ENCODE measurements around the gene HSPBP1.
A peak's percentile ranks its signal among the peaks of the same experiment; 100 is the strongest.

HSPBP1 gene

GRCh38 chr19:55287361-55288079, 7.6 kb upstream of the HSPBP1 start:
- Mint-ChIP-seq H3K27ac (no peak overlapping the region), H3K36me3 (no peaks in the 10 kb centered on the region), H3K27me3 (no peaks in the 10 kb centered on the region), H3K4me3 (no peak overlapping the region), H3K9me3 (no peaks in the 10 kb centered on the region), H3K4me1 (peaks cover 16% of the 10 kb centered on the region)

DNA sequence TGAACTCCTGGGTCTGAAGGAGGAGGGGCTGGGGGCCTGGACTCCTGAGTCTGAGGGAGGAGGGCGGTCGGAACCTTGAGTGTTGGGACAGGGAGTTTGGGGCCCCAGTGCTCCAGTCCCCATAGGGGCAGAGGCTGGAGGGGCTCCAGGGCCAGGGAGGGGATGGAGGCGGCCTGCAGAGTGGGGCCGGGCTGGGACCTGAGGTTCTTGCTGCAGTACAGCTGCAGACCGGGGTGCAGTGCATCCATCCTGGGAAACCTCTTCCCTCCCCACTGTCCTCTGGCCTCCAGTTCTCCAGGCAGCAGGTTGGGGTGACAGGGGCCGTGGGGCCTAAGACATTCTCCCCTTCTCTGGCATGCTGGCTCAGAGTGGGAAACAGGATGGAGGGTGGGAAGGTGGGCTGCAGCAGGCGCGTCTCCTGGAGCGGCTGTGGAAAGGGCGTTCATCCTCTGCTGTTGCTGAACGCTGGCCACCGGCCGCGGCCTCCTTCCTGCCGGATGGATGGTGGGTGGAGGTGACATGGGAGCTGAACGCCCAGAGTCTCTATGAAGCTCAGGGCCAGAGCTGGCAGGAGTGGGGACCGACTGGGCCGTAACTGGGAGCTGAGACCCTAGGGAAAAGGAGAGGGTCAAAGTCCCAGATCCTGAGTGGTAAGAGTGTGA, 5.5 kb upstream of the HSPBP1 start:
- H3K36me3 Mint-ChIP-seq, result no peaks in the 10 kb centered on the region
- H3K4me1 Mint-ChIP-seq, result peaks cover 11% of the 10 kb centered on the region
- no peak overlapping the region for H3K27ac Mint-ChIP-seq
- no peaks in the 10 kb centered on the region for H3K27me3 Mint-ChIP-seq
- no peaks in the 10 kb centered on the region for H3K9me3 Mint-ChIP-seq
- peak overlapping the region; percentile 19 for H3K4me3 Mint-ChIP-seq

DNA sequence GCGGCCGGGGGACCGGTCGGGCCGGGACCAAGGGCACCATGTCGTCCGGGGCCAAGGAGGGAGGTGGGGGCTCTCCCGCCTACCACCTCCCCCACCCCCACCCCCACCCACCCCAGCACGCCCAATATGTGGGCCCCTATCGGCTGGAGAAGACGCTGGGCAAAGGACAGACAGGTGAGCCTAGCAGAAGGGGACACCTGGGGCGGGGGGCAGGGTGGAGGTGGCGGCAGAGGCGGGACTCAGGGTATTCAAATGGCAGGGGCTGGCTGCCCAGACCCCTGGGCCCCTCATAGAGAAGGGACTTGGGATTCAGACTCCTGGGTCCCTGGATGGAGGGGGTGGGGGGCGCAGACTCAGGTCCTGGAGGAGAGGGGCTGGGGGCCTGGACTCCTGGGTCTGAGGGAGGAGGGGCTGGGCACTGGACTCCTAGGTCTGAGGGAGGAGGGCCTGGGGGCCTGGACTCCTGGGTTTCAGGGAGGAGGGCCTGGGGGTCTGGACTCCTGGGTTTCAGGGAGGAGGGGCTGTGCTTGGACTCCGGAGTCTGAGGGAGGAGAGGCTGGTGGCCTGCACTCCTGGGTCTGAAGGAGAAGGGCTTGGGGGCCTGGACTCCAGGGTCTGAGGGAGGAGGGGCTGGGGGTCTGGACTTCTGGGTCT, 4.6 kb upstream of the HSPBP1 start:
- peaks cover 3% of the 10 kb centered on the region for H3K36me3 Mint-ChIP-seq
- H3K27me3 Mint-ChIP-seq, result no peaks in the 10 kb centered on the region
- peaks cover 17% of the 10 kb centered on the region for H3K4me1 Mint-ChIP-seq
- H3K27ac Mint-ChIP-seq, result no peak overlapping the region
- peak overlapping the region; percentile 26 for H3K4me3 Mint-ChIP-seq
- no peaks in the 10 kb centered on the region for H3K9me3 Mint-ChIP-seq

DNA sequence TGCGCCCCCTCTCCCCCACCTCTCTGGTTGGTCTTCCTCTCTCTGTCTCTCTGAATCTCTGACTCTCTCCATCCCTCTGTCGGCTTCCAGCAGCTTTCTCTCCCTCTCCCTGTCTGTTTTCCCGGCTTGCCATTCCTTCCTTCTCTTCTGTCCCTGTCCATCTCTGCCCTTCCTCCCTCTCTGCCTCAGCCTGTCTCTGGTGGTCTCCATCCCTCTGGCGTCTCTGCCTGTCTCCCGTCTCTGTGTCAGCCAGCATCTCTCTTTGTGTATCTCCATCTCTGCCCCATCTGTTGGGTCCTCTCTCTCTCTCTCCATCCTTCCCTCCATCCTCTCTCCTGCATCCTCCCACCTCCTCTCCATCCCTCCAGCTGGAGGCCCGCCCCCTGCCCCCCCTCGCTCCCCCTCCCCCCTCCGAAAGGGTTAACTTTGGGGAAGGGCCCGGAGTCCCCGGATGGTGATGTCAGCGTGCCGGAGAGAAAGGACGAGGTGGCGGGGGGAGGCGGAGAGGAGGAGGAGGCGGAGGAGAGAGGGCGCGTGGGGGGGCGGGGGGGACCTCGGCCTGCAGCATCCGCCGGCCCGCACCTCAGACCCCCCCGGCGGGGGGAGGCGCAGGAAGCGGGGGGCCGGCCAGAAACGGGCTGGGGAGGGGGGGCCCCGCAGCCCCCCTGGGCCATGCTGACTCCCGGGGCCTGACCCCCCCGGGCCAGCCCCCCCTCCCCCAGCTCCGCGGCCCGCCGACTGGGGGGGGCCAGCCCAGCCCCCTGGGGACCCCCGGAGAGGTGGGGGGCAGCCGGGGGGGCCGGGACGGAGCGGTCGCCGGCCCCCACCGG, 3.9 kb upstream of the HSPBP1 start, which contains the start of gene BRSK1:
TSS of gene BRSK1 (plus strand) at position 450 of the 830 bp plus-strand sequence. CDS start 446 bp downstream, outside the sequence.
- H3K4me1 Mint-ChIP-seq, result peaks cover 21% of the 10 kb centered on the region

GRCh38 chr19:55279340-55279739, 570 bp downstream of the HSPBP1 start:
- Mint-ChIP-seq H3K27ac (peak overlapping the region; percentile 100), H3K4me3 (peak overlapping the region; percentile 99), H3K9me3 (no peaks in the 10 kb centered on the region), H3K4me1 (peaks cover 21% of the 10 kb centered on the region), H3K36me3 (peaks cover 13% of the 10 kb centered on the region), H3K27me3 (no peaks in the 10 kb centered on the region)

More for the DNA sequence above, 3.9 kb upstream of the HSPBP1 start, which contains the start of gene BRSK1:
- no peaks in the 10 kb centered on the region for H3K27me3 Mint-ChIP-seq
- H3K4me3 Mint-ChIP-seq, result peak within 1 kb of the TSS; percentile 70
- peak within 1 kb of the TSS; percentile 77 for H3K27ac Mint-ChIP-seq
- H3K9me3 Mint-ChIP-seq, result no peaks in the 10 kb centered on the region
- peaks cover 3% of the 10 kb centered on the region for H3K36me3 Mint-ChIP-seq

- Mint-ChIP-seq H3K27ac (peak overlapping the region; percentile 12), H3K36me3 (peaks cover 14% of the 10 kb centered on the region), H3K9me3 (no peaks in the 10 kb centered on the region), H3K27me3 (no peaks in the 10 kb centered on the region), H3K4me3 (peak overlapping the region; percentile 99), H3K4me1 (peaks cover 19% of the 10 kb centered on the region)
Observed at GRCh38 chr19:55278391-55279135, 1.3 kb downstream of the HSPBP1 start.

DNA sequence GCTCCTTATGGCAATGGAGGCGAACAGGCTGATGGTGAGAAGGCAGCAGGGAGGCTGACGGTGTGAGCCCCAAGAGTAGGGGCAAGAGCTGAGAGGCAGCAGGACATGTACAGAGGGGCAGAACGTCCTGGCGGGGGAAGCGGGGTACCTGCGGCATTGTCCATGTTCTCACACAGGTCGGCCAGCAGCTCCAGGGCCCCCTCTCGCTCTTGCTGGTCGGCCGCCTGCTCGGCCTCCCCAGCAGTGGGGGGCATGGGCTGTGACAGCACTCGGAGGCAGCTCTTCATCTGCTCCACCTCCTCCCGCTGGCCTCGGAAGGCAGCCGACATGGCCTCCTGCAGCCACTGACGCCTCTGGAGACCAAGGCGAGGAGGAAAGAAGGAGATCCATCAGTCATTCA, 2.4 kb downstream of the HSPBP1 start:
- Mint-ChIP-seq H3K4me1 (peaks cover 11% of the 10 kb centered on the region), H3K36me3 (peaks cover 16% of the 10 kb centered on the region), H3K27ac (peak overlapping the region; percentile 59), H3K4me3 (peak overlapping the region; percentile 39), H3K9me3 (no peaks in the 10 kb centered on the region), H3K27me3 (no peaks in the 10 kb centered on the region)

DNA sequence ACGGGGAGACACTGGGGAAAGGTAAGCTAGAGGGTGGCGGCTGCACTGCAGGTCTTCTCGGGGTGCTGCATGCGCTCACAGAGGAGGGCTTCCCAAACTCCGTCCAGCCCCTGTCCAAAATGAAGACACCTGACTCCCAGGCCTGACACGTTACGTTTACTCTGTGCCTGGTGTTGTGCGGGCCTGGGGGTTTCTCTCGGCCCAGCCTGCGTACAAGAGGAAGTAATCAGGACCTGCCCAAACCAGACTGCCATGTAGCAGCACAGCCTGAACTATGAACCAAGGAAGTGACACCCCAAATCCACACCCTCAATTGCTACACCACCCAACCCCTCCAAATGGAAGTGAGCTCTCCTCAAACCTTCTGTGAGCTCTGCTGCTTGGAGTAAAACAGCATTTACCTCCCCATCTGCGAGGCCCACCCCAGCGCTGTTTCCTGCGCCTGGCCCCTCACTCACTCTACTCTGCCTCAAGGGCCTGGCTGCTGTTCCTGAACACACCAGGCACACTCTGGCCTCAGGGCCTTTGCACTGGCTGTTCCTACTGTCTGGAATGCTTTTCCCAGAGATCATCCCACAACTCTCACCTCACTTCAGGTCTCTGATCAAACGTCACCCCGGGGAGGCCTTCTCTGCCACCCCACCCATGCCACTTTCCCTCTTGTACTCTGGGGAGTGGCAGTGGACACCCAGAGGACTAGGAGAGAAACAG, 3.0 kb downstream of the HSPBP1 start:
- Mint-ChIP-seq H3K4me1 (peaks cover 13% of the 10 kb centered on the region), H3K4me3 (peak overlapping the region; percentile 44), H3K9me3 (no peaks in the 10 kb centered on the region), H3K27ac (peak overlapping the region; percentile 59), H3K36me3 (peaks cover 22% of the 10 kb centered on the region), H3K27me3 (no peaks in the 10 kb centered on the region)

DNA sequence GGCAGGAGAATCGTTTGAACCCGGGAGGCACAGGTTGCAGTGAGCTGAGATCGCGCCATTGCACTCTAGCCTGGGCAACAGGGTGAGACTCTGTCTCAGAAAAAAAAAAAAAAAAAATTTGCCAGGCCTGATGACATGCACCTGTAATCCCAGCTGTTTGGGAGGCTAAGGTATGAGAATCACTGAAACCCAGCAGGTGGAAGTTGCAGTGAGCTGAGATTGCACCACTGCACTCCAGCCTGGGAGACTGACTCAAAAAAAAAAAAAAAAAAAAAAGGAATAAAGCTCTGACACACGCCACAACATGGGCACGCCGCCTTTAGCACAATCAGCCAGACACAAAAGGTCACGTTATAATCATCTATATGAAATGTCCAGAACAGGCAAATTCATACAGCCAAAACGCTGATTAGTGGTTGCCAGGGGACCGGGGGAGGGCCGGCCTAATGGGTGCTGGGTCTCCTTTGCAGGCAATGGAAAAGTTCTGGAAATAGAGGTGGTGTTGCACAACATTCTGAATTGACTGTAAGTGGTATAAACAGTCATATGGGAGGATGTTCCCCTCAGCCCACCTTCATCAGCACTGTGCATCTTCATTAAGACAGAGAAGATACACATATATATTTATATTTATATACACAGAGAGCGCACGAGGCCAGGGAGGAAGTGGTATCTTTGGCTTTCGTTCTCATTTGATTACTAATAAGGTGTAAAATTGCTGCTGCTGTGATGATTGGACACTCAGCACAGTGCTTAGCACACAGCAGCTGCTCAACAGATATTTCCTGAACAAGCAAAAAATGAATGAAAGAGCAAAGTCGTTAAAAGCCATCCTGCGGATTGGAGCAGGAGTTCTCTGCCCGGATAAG, 3.8 kb downstream of the HSPBP1 start:
- no peaks in the 10 kb centered on the region for H3K9me3 Mint-ChIP-seq
- no peaks in the 10 kb centered on the region for H3K27me3 Mint-ChIP-seq
- H3K4me3 Mint-ChIP-seq, result peak overlapping the region; percentile 44
- peaks cover 24% of the 10 kb centered on the region for H3K36me3 Mint-ChIP-seq
- H3K27ac Mint-ChIP-seq, result peak overlapping the region; percentile 17
- peaks cover 13% of the 10 kb centered on the region for H3K4me1 Mint-ChIP-seq

DNA sequence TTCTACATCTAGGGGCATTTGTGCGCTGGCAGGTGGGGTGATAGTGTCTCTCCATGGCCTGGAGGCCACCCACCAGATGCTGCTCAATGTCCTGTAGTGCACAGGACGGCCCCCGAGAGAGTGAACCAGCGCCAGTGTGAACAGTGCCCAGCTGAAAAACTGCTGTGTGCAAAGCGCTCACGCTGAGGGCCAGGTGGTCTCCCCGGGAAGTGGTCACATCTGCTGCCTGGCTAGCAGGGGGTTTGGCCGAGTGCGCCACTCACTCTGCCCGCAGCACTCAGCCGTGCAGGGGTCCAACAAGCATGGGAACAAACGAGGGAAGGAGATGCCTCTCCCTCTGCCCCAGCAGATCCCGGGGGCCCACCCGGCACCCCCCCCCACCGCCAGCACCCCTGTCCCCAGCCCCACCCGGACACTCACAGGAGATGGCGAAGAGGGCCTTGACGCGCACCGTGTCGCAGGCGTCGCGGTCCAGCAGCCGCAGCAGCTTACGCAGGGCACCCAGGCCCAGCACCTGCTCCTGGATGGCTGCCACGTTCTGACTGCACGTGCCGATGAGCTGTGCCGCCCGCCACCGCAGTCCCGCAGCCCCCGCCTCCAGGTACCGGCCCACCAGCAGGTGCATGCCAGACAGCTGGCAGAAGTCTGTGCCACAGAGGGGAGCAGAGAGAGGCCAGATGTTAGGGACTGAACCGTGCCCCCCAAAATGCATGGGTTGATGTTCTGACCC, 5.8 kb downstream of the HSPBP1 start:
- H3K4me3 Mint-ChIP-seq, result no peak overlapping the region
- H3K4me1 Mint-ChIP-seq, result peaks cover 5% of the 10 kb centered on the region
- H3K27ac Mint-ChIP-seq, result no peak overlapping the region
- H3K9me3 Mint-ChIP-seq, result no peaks in the 10 kb centered on the region
- H3K36me3 Mint-ChIP-seq, result peaks cover 26% of the 10 kb centered on the region
- no peaks in the 10 kb centered on the region for H3K27me3 Mint-ChIP-seq

GRCh38 chr19:55272142-55272541, 7.8 kb downstream of the HSPBP1 start:
- peaks cover 26% of the 10 kb centered on the region for H3K36me3 Mint-ChIP-seq
- no peak overlapping the region for H3K27ac Mint-ChIP-seq
- H3K27me3 Mint-ChIP-seq, result no peaks in the 10 kb centered on the region
- H3K4me1 Mint-ChIP-seq, result peaks cover 3% of the 10 kb centered on the region
- no peak overlapping the region for H3K4me3 Mint-ChIP-seq
- H3K9me3 Mint-ChIP-seq, result no peaks in the 10 kb centered on the region

- peaks cover 8% of the 10 kb centered on the region for H3K4me1 Mint-ChIP-seq
- peaks cover 25% of the 10 kb centered on the region for H3K36me3 Mint-ChIP-seq
- no peaks in the 10 kb centered on the region for H3K9me3 Mint-ChIP-seq
- H3K27ac Mint-ChIP-seq, result no peak overlapping the region
- no peak overlapping the region for H3K4me3 Mint-ChIP-seq
- H3K27me3 Mint-ChIP-seq, result no peaks in the 10 kb centered on the region
Observed at GRCh38 chr19:55270172-55270942, 9.6 kb downstream of the HSPBP1 start.

All from activated naive CD4-positive, alpha-beta T cell treated with anti-CD3 and anti-CD28 coated beads, Interleukin-2, amount 50 U/mL, for 24 hours (primary cell).